ENCODE data around the gene RAP2B. TPM values are rescaled to one million over a fixed set of nuclear protein-coding genes. Genes with fewer than 3 reads are reported as not detected.

Gene RAP2B
- total RNA-seq, 6 experiments from 2014 or later: 13.3 to 20.9 (median 18.6) TPM

GRCh38 chr3:153162513-153163392 is 727 bp downstream of the RAP2B start:
- H3K27me3 Mint-ChIP-seq (ENCODE audit: insufficient read depth): peaks cover 5% of the 10 kb centered on the region
- H3K27ac Mint-ChIP-seq: peak overlapping the region; percentile 90
- H3K4me3 Mint-ChIP-seq: peak overlapping the region; percentile 99
- H3K4me1 Mint-ChIP-seq (ENCODE audit: low read depth): peaks cover 52% of the 10 kb centered on the region
- H3K36me3 Mint-ChIP-seq (ENCODE audit: low read depth): peaks cover 44% of the 10 kb centered on the region
- no peak for TF ChIP-seq CTCF (IDR thresholded peaks at IDR 0.05)
- no peak for DNase-seq
- H3K9me3 Mint-ChIP-seq: no peaks in the 10 kb centered on the region

- peak overlapping the region; percentile 99 for H3K4me3 Mint-ChIP-seq
These were observed 1.3 kb downstream of the RAP2B start for GRCh38 chr3:153163393-153163724.

GRCh38 chr3:153163756-153164550 is 1.9 kb downstream of the RAP2B start:
- H3K4me1 Mint-ChIP-seq (ENCODE audit: low read depth): peaks cover 62% of the 10 kb centered on the region
- H3K9me3 Mint-ChIP-seq: no peaks in the 10 kb centered on the region
- H3K4me3 Mint-ChIP-seq: peak overlapping the region; percentile 99
- TF ChIP-seq CTCF (IDR thresholded peaks at IDR 0.05): no peak
- H3K36me3 Mint-ChIP-seq (ENCODE audit: low read depth): peaks cover 44% of the 10 kb centered on the region
- peak overlapping the region; percentile 90 for H3K27ac Mint-ChIP-seq
- peaks cover 5% of the 10 kb centered on the region for H3K27me3 Mint-ChIP-seq (ENCODE audit: insufficient read depth)
- no peak for DNase-seq

More at GRCh38 chr3:153163393-153163724, 1.3 kb downstream of the RAP2B start:
- Mint-ChIP-seq H3K4me1 (ENCODE audit: low read depth) (peaks cover 58% of the 10 kb centered on the region), H3K27ac (peak overlapping the region; percentile 90), H3K36me3 (ENCODE audit: low read depth) (peaks cover 44% of the 10 kb centered on the region), H3K9me3 (no peaks in the 10 kb centered on the region), H3K27me3 (ENCODE audit: insufficient read depth) (peaks cover 5% of the 10 kb centered on the region)
- DNase-seq: no peak
- peak; percentile 16; the same call in 1 of the 2 replicates for TF ChIP-seq CTCF (IDR thresholded peaks at IDR 0.05)

GRCh38 chr3:153165261-153165681 is 3.2 kb downstream of the RAP2B start:
- Mint-ChIP-seq H3K36me3 (ENCODE audit: low read depth) (peaks cover 44% of the 10 kb centered on the region), H3K4me3 (peak overlapping the region; percentile 99), H3K9me3 (no peaks in the 10 kb centered on the region), H3K27me3 (ENCODE audit: insufficient read depth) (peaks cover 5% of the 10 kb centered on the region), H3K4me1 (ENCODE audit: low read depth) (peaks cover 57% of the 10 kb centered on the region), H3K27ac (no peak overlapping the region; the same call in 1 of the 2 replicates)
- peak; percentile 75 for TF ChIP-seq CTCF (IDR thresholded peaks at IDR 0.05)
- DNase-seq: no peak

GRCh38 chr3:153166206-153166605 is 4.2 kb downstream of the RAP2B start:
- H3K27ac Mint-ChIP-seq: peak overlapping the region; percentile 8; the same call in 1 of the 2 replicates
- peaks cover under 1% of the 10 kb centered on the region for H3K27me3 Mint-ChIP-seq (ENCODE audit: insufficient read depth)
- no peak for TF ChIP-seq CTCF (IDR thresholded peaks at IDR 0.05)
- H3K4me1 Mint-ChIP-seq (ENCODE audit: low read depth): peaks cover 62% of the 10 kb centered on the region
- H3K4me3 Mint-ChIP-seq: peak overlapping the region; percentile 99
- no peak for DNase-seq
- H3K9me3 Mint-ChIP-seq: no peaks in the 10 kb centered on the region
- H3K36me3 Mint-ChIP-seq (ENCODE audit: low read depth): peaks cover 44% of the 10 kb centered on the region
